Middle frontal gyrus (tissue), 1 donor: ENCODE measurements around the gene TBXAS1.

ENCODE experiments used
- DNase-seq: peaks from one replicate; pipeline ENCODE4 v3.0.0-alpha.2; 2015; ENCODE audit warnings: low spot score; ENCODE audit errors: extremely low spot score

TBXAS1 gene

GRCh38 chr7:140045697-140046096, 216.6 kb downstream of the TBXAS1 start:
- no peak for DNase-seq

DNA sequence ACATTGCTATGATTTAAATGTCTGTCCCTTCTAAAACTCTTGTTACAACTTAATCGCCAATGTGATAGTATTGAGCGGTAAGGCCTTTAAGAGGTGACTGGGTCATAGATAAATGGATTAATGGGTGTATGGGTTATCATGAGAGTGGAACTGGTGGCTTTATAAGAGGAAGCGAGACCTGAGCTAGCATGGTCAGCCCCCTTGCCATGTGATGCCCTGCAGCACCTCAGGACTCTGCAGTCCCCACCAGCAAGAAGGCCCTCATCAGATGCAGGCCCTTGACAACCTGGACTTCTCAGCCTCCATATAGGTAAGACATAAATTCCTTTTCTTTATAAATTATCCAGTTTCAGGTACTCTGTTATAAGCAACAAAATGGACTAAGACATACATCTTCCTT, 218.1 kb downstream of the TBXAS1 start:
- no peak for DNase-seq

DNA sequence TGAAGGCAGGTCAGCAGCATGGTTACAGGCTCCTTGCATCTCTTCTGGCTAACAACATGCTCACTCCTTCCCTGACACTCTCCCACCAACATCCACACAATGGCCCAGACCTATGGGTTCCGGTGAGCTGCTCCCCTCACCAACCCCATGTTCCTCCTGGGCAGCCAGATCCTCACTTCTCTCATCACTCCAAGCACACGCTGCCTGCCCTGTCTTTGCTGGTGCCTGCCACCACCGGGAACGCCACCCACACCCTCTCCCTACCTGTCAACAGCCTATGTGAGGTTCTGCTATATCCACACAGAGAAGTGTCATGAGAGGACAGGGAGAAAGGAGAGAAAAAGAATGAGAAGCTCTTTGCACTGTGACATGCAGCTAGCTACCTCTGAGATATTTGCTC, 219.1 kb downstream of the TBXAS1 start:
- DNase-seq: no peak

GRCh38 chr7:140048989-140049338, 219.9 kb downstream of the TBXAS1 start:
- no peak for DNase-seq

GRCh38 chr7:140049339-140050024, 220.4 kb downstream of the TBXAS1 start:
- DNase-seq: no peak

- no peak for DNase-seq
Observed at GRCh38 chr7:140050100-140050499, 221.0 kb downstream of the TBXAS1 start.

DNA sequence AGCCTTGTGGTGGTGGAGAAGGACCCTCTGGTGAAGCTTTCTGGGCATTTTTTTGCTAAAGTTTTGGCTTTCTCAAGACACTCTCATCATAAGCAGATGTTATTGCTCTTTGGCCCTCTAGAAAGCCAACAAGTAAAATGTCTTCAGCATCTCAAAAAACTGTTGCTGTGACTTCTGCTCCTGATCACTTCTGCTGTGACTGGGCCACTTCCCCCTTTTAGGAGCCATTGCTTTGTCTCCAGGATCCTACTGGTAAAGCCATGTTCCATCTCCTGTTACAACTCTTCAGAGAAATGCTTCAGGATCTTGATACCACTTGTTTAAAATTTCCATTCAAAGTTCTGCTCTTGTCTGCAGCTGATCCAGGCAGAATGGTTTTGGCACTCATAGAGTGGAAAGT, 222.8 kb downstream of the TBXAS1 start:
- no peak for DNase-seq

GRCh38 chr7:140053812-140054539, 224.9 kb downstream of the TBXAS1 start:
- DNase-seq: no peak

DNA sequence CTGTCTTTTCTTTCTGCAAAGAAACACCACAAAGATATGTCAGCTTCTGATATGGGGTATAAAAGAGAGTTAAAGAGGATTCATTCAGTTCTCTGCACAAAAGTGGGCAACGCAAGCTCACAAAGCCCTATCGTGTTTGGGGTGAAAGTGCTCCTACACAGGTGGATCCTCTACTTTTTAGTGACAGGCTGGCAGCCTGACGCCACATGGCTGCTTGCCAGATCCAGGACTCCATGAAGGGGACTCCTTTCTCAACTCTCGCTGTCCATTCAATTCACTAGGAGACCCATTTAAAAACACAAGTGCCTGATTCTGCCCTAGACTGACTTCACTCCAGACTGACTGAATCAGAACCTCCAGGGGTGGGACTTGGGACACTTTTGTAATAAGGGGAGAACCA, 225.7 kb downstream of the TBXAS1 start:
- no peak for DNase-seq

GRCh38 chr7:140055833-140056232, 226.8 kb downstream of the TBXAS1 start:
- no peak for DNase-seq

DNA sequence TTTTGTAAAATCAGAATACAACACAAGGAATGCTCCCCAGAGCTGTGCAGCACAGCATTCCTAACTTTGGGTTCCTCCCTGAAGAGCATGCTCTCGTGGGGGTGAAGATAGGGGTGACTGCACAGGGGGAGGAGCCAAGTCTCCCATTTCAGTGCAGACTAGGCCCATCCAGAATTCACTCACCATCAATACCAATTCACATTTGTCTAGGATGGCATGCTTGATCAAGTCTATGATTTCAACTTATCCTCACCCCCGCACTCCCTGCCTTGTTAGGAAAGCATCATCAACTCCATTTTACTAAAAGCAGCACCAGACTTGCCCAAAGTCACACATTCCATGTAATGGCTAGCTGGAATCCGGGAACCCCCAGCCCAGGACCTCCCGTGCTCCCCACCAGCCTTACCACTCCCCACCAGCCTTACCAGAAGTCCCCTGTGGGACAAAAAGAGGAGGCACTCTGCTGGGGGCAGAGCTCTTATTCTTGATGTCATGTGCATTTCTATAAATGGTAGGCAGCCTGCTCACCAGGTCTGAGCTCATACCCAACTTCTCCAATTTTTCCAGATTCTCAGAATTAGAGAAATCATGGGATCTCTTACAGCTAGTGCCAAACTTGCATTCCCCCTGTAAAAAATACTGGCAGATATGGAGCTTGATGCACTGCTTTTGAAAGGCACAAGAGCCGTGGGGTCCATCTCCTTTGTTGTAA, 227.5 kb downstream of the TBXAS1 start:
- no peak for DNase-seq

DNA sequence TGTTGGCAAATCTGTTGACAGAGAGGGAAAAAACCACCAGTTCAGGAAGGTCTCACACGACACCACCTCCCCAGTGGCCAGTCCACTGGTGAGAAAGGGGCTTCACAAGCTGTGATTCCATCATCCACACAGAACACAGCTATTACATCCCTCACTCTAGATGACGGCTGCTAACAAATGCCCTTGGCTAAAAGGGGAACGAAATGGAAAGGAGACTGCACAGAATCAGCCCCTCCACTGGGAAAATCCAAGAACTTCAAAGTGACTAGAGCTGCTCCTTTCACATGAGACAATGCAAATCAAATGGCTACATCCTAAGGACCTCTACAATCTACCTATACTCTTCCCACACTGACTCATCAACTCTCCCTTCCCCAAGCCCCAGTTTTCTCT, 228.1 kb downstream of the TBXAS1 start:
- no peak for DNase-seq

GRCh38 chr7:140058517-140058916, 229.5 kb downstream of the TBXAS1 start:
- no peak for DNase-seq

- DNase-seq: no peak
Observed at GRCh38 chr7:140059273-140060242, 230.5 kb downstream of the TBXAS1 start.

GRCh38 chr7:140060243-140060630, 231.2 kb downstream of the TBXAS1 start:
- no peak for DNase-seq

DNA sequence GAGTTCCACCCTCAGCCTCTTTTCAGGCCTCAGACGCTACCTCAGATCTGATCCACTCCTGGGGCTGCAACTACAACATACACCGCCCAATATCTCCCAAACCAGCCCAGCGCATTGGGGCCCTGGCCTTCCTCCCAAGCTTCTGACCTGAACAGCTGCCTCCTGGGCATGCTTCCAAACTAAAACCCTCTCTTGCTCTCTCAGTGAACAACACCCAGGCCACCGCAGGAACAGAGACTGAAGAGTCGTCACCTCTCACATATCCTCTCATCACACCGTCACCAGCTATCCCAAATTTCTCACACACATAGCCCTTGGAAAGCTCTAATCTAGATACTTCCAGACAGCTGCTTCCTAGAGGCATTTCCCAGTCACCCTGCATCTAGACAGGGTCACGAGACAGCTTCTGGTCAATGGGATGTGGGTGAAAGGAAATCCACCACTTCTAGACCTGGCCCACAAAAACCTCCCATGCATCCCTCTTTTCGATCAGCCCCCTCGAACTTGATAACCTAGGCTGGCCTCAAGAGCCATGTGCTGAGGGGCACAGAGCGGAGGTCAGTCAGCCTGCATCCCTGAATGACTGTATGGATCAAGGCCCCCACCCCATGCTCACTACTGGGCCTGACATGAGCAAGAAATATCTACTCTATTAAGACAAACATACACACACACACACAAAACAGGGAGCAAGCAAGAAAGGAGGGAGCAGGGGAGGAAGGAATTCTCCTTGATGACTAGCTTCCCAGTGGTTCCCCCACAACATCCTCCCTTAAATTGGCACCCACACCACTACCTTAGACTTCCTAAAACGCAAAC, 231.9 kb downstream of the TBXAS1 start:
- no peak for DNase-seq

- DNase-seq: no peak
Observed at GRCh38 chr7:140061607-140061930, 232.5 kb downstream of the TBXAS1 start.

- no peak for DNase-seq
Observed at GRCh38 chr7:140062118-140062527, 233.1 kb downstream of the TBXAS1 start.

- peak; percentile 7 for DNase-seq
Observed at GRCh38 chr7:140062528-140063299, 233.7 kb downstream of the TBXAS1 start, which contains the start of gene PARP12. Gene PARP12, minus strand, starts transcription at chr7:140062951. Its CDS starts 104 bp downstream, at chr7:140062847.

- DNase-seq: no peak
Observed at GRCh38 chr7:140067052-140067451, 238.0 kb downstream of the TBXAS1 start.
